Measurements from ENCODE around the gene GREM2.

GREM2 gene

GRCh38 chr1:240635466-240636256 lies 23.7 kb upstream of the GREM2 start:
- H3K4me3 ChIP-seq (ENCODE audit: low read depth, low read length): no peak overlapping the region
- H3K4me1 ChIP-seq (ENCODE audit: control insufficient read depth, insufficient read depth, low read length, unreplicated experiment): no peaks in the 10 kb centered on the region
- no peak overlapping the region for H2AFZ ChIP-seq (ENCODE audit: low read length, unreplicated experiment)
- H3K79me2 ChIP-seq (ENCODE audit: control insufficient read depth, insufficient read depth, low read length, unreplicated experiment): no peaks in the 10 kb centered on the region
- H3K36me3 ChIP-seq (ENCODE audit: insufficient read depth, low read length): no peaks in the 10 kb centered on the region
- no peak overlapping the region for H3K27ac ChIP-seq (ENCODE audit: low read depth, low read length)
- H3K27me3 ChIP-seq (ENCODE audit: insufficient read depth, low read length): no peaks in the 10 kb centered on the region

DNA sequence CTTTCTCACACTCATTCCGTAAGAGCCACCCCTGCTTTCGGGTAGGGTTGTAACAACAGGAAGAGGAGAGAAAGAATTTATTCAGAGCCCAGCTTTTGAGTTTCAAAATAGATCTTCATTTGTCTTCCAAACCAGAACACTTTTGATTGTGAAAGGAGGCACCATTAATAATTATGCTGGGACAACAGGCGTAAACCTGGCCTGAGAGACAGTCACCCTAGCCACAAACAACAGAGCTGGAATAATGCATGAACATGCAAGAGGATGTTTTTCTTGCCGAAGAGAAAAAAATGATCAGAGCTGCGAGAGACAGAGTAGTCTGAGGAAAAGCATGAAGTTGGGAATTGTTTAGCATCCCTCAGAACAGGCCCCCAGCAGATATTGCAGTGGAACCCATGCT lies 18.5 kb upstream of the GREM2 start:
- H3K4me3 ChIP-seq (ENCODE audit: low read depth, low read length): no peak overlapping the region
- H2AFZ ChIP-seq (ENCODE audit: low read length, unreplicated experiment): no peak overlapping the region
- no peaks in the 10 kb centered on the region for H3K36me3 ChIP-seq (ENCODE audit: insufficient read depth, low read length)
- H3K27me3 ChIP-seq (ENCODE audit: insufficient read depth, low read length): no peaks in the 10 kb centered on the region
- H3K27ac ChIP-seq (ENCODE audit: low read depth, low read length): no peak overlapping the region
- no peaks in the 10 kb centered on the region for H3K4me1 ChIP-seq (ENCODE audit: control insufficient read depth, insufficient read depth, low read length, unreplicated experiment)
- no peaks in the 10 kb centered on the region for H3K79me2 ChIP-seq (ENCODE audit: control insufficient read depth, insufficient read depth, low read length, unreplicated experiment)

- Histone ChIP-seq H3K4me3 (ENCODE audit: low read depth, low read length) (no peak overlapping the region), H3K4me1 (ENCODE audit: control insufficient read depth, insufficient read depth, low read length, unreplicated experiment) (no peaks in the 10 kb centered on the region), H3K27ac (ENCODE audit: low read depth, low read length) (no peak overlapping the region), H3K27me3 (ENCODE audit: insufficient read depth, low read length) (no peaks in the 10 kb centered on the region), H2AFZ (ENCODE audit: low read length, unreplicated experiment) (no peak overlapping the region), H3K79me2 (ENCODE audit: control insufficient read depth, insufficient read depth, low read length, unreplicated experiment) (no peaks in the 10 kb centered on the region), H3K36me3 (ENCODE audit: insufficient read depth, low read length) (no peaks in the 10 kb centered on the region)
Observed at GRCh38 chr1:240621249-240621648, 9.3 kb upstream of the GREM2 start.

DNA sequence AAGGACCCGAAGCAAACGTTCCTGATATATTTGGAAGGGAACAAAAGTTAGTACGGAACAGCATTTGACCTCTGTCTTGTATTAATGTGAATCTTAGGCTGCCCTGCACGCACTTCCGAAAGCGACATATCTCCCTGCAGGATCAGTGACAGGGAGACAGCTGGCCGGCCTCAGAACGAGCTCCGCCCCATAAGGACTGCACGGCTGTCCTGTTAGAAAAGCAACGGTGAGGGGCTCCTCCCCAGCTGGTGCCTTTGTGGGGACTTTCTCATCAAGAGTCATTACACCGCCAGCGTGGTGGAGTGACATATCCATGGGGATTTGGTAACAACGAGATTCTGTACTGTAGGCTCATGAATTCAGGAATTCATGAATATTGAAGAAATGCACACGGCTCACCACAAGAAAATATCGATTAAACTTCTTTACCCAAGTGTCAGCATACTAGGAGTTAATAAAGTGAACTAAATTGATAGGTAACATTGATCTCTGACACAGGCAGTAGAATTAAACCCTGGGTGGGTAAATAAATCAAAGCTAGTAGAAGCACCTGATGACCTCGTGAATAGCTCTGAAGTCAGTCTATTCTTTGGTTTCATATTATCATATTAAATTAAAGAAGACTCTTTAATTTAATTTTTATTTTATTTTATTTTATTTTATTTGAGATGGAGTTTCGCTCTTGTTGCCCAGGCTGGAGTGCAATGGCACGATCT lies 8.1 kb upstream of the GREM2 start:
- H3K27ac ChIP-seq (ENCODE audit: low read depth, low read length): no peak overlapping the region
- H3K36me3 ChIP-seq (ENCODE audit: insufficient read depth, low read length): no peaks in the 10 kb centered on the region
- no peaks in the 10 kb centered on the region for H3K79me2 ChIP-seq (ENCODE audit: control insufficient read depth, insufficient read depth, low read length, unreplicated experiment)
- no peak overlapping the region for H2AFZ ChIP-seq (ENCODE audit: low read length, unreplicated experiment)
- no peak overlapping the region for H3K4me3 ChIP-seq (ENCODE audit: low read depth, low read length)
- H3K4me1 ChIP-seq (ENCODE audit: control insufficient read depth, insufficient read depth, low read length, unreplicated experiment): no peaks in the 10 kb centered on the region
- H3K27me3 ChIP-seq (ENCODE audit: insufficient read depth, low read length): no peaks in the 10 kb centered on the region

- no peak overlapping the region for H3K27ac ChIP-seq (ENCODE audit: low read depth, low read length)
- H2AFZ ChIP-seq (ENCODE audit: low read length, unreplicated experiment): no peak overlapping the region
Observed at GRCh38 chr1:240619357-240619756, 7.4 kb upstream of the GREM2 start.

GRCh38 chr1:240618946-240619345 lies 7.0 kb upstream of the GREM2 start:
- Histone ChIP-seq H3K27me3 (ENCODE audit: insufficient read depth, low read length) (no peaks in the 10 kb centered on the region), H3K27ac (ENCODE audit: low read depth, low read length) (no peak overlapping the region)

More at GRCh38 chr1:240619357-240619756, 7.4 kb upstream of the GREM2 start:
- H3K4me1 ChIP-seq (ENCODE audit: control insufficient read depth, insufficient read depth, low read length, unreplicated experiment): no peaks in the 10 kb centered on the region
- no peaks in the 10 kb centered on the region for H3K27me3 ChIP-seq (ENCODE audit: insufficient read depth, low read length)
- no peaks in the 10 kb centered on the region for H3K79me2 ChIP-seq (ENCODE audit: control insufficient read depth, insufficient read depth, low read length, unreplicated experiment)
- H3K4me3 ChIP-seq (ENCODE audit: low read depth, low read length): no peak overlapping the region
- H3K36me3 ChIP-seq (ENCODE audit: insufficient read depth, low read length): no peaks in the 10 kb centered on the region

DNA sequence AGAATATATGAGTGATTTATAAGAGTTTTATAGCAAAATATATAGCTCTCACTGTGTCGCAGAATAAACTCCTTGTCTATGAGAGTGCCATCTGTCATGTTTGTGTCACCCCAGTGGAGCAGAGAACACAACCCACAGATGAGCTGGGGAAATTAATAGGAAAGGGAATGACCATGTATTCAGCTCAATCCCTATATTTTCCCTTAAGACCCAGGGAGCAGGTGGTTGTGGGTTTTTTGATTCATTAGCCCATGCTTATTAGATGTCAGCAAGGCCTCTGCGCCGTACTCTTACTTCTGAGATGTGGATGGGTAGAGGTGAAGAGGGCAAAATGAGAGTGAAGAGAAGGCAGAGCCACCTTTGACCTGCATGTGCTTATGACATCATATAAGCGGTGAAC lies 4.1 kb upstream of the GREM2 start:
- H3K4me3 ChIP-seq (ENCODE audit: low read depth, low read length): no peak overlapping the region
- no peak overlapping the region for H3K27ac ChIP-seq (ENCODE audit: low read depth, low read length)
- no peaks in the 10 kb centered on the region for H3K27me3 ChIP-seq (ENCODE audit: insufficient read depth, low read length)
- no peaks in the 10 kb centered on the region for H3K36me3 ChIP-seq (ENCODE audit: insufficient read depth, low read length)
- H2AFZ ChIP-seq (ENCODE audit: low read length, unreplicated experiment): no peak overlapping the region
- no peaks in the 10 kb centered on the region for H3K79me2 ChIP-seq (ENCODE audit: control insufficient read depth, insufficient read depth, low read length, unreplicated experiment)
- peaks cover 9% of the 10 kb centered on the region for H3K4me1 ChIP-seq (ENCODE audit: control insufficient read depth, insufficient read depth, low read length, unreplicated experiment)

More at GRCh38 chr1:240618946-240619345, 7.0 kb upstream of the GREM2 start:
- Histone ChIP-seq H3K79me2 (ENCODE audit: control insufficient read depth, insufficient read depth, low read length, unreplicated experiment) (no peaks in the 10 kb centered on the region), H2AFZ (ENCODE audit: low read length, unreplicated experiment) (no peak overlapping the region), H3K4me1 (ENCODE audit: control insufficient read depth, insufficient read depth, low read length, unreplicated experiment) (no peaks in the 10 kb centered on the region), H3K4me3 (ENCODE audit: low read depth, low read length) (no peak overlapping the region), H3K36me3 (ENCODE audit: insufficient read depth, low read length) (no peaks in the 10 kb centered on the region)

DNA sequence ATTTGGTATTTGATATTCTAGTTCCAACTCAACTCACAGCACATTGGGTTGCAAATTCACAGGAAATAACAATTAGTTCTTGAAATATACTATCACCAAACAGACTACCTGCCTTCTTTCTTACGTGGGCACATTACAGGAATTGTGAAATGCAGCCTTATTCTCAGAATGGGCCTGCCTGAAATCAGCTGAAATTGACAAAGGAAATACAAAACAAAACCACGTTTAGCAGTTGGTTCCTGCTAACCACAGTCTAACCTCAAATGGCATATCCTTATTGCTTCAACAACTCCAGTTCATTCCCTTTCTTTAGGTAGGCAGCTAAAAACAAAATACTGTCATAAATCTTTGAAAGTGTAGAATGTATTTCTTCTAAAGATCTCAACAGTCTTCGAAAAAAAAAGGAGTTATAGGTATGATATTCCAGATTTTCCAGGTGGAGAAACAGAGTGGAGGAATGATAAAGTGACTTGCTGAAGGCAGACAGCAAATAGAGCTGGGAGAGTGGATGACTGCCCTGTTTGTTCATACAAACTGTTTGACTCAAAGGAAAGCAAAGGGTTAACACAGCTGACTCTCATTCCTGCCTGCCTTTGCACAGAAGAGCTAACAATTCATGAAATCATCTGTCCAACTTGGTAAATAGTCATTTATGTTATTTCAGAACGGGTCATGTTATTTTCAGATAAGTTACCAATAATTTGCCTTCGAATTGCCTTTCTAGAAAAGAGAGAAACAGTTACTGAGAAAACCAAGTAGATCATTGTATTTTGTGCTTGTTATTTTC lies 1.6 kb upstream of the GREM2 start:
- Histone ChIP-seq H3K79me2 (ENCODE audit: control insufficient read depth, insufficient read depth, low read length, unreplicated experiment) (no peaks in the 10 kb centered on the region), H3K27ac (ENCODE audit: low read depth, low read length) (no peak overlapping the region), H3K4me1 (ENCODE audit: control insufficient read depth, insufficient read depth, low read length, unreplicated experiment) (peaks cover 9% of the 10 kb centered on the region), H3K4me3 (ENCODE audit: low read depth, low read length) (no peak overlapping the region), H3K27me3 (ENCODE audit: insufficient read depth, low read length) (no peaks in the 10 kb centered on the region), H3K36me3 (ENCODE audit: insufficient read depth, low read length) (no peaks in the 10 kb centered on the region), H2AFZ (ENCODE audit: low read length, unreplicated experiment) (no peak overlapping the region)

DNA sequence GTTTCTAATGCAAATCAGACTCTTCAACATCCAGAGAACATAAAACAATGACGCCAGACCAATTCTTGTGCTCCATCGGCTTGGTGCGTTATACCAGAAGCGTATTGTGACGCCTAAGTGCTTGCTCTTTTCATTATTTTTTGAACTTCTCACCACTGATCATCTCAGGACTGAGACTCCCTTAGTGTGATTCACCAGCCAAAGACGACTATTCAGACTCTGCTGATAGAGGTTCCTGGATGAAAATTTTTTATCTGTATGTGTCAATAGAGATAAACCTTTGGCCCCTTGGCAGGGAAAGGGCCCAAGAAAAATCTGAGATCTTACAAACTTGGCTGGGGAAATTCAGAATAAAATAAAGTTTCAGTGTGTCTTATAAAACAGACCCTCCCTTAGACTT lies 856 bp upstream of the GREM2 start:
- Histone ChIP-seq H3K4me3 (ENCODE audit: low read depth, low read length) (peak overlapping the region; percentile 78; the same call in 1 of the 2 replicates), H3K4me1 (ENCODE audit: control insufficient read depth, insufficient read depth, low read length, unreplicated experiment) (peaks cover 9% of the 10 kb centered on the region), H3K36me3 (ENCODE audit: insufficient read depth, low read length) (no peaks in the 10 kb centered on the region), H3K79me2 (ENCODE audit: control insufficient read depth, insufficient read depth, low read length, unreplicated experiment) (no peaks in the 10 kb centered on the region), H3K27me3 (ENCODE audit: insufficient read depth, low read length) (no peaks in the 10 kb centered on the region), H2AFZ (ENCODE audit: low read length, unreplicated experiment) (no peak overlapping the region), H3K27ac (ENCODE audit: low read depth, low read length) (no peak overlapping the region)

- Histone ChIP-seq H3K36me3 (ENCODE audit: insufficient read depth, low read length) (no peaks in the 10 kb centered on the region), H3K79me2 (ENCODE audit: control insufficient read depth, insufficient read depth, low read length, unreplicated experiment) (no peaks in the 10 kb centered on the region), H2AFZ (ENCODE audit: low read length, unreplicated experiment) (peak overlapping the region; percentile 91), H3K4me1 (ENCODE audit: control insufficient read depth, insufficient read depth, low read length, unreplicated experiment) (peaks cover 9% of the 10 kb centered on the region), H3K27ac (ENCODE audit: low read depth, low read length) (no peak overlapping the region), H3K4me3 (ENCODE audit: low read depth, low read length) (peak overlapping the region; percentile 78), H3K27me3 (ENCODE audit: insufficient read depth, low read length) (no peaks in the 10 kb centered on the region)
Observed at GRCh38 chr1:240611228-240611618, 732 bp downstream of the GREM2 start.

Measured in ACC112 (cell line).